Neural cell (in vitro differentiated cells): ENCODE measurements around the gene C10orf53.

Experiments used
- EP300 ChIP-seq: fragments of 450-650 bp; conservative IDR thresholded peaks from 2 replicates; pipeline ENCODE4 v1.6.1; 2014; ENCODE audit warnings: antibody characterized with exemption, mild to moderate bottlenecking, moderate library complexity; ENCODE audit not compliant: poor library complexity, severe bottlenecking
- EZH2 ChIP-seq: fragments of 200-600, 300-800 bp; shearing (Covaris generic), sonication (generic); IDR thresholded peaks from 2 replicates; pipeline ENCODE4 v1.6.1; 2014; ENCODE audit warnings: antibody characterized with exemption, low read length, borderline replicate concordance, mild to moderate bottlenecking; ENCODE audit not compliant: insufficient read depth, poor library complexity, severe bottlenecking
- MXI1 ChIP-seq: fragments of 450-650 bp; conservative IDR thresholded peaks from 2 replicates; pipeline ENCODE4 v1.6.1; 2014; ENCODE audit warnings: antibody characterized with exemption, mild to moderate bottlenecking; ENCODE audit not compliant: poor library complexity, severe bottlenecking
- POLR2AphosphoS5 ChIP-seq: IDR thresholded peaks from 2 replicates; pipeline ENCODE4 v1.6.1; 2012
- RAD21 ChIP-seq: fragments of 450-650 bp; conservative IDR thresholded peaks from 2 replicates; pipeline ENCODE4 v1.6.1; 2014; ENCODE audit warnings: antibody characterized with exemption, mild to moderate bottlenecking, moderate library complexity
- SMC3 ChIP-seq: fragments of 450-650 bp; conservative IDR thresholded peaks from 2 replicates; pipeline ENCODE4 v1.6.1; 2014; ENCODE audit warnings: antibody characterized with exemption, mild to moderate bottlenecking, moderate library complexity; ENCODE audit not compliant: poor library complexity
- TAF1 ChIP-seq: IDR thresholded peaks from 2 replicates; pipeline ENCODE4 v1.6.1; 2012; ENCODE audit warnings: low read depth
- TF ChIP-seq, protein P1 (sequence below): fragments of 450-650 bp; IDR thresholded peaks from 2 replicates; pipeline ENCODE4 v1.5.1; 2014; ENCODE audit warnings: antibody characterized with exemption, mild to moderate bottlenecking, moderate library complexity; ENCODE audit not compliant: poor library complexity, severe bottlenecking
- TF ChIP-seq, protein P2 (sequence below): IDR thresholded peaks from 2 replicates; pipeline ENCODE4 v1.6.1; 2012; ENCODE audit warnings: borderline replicate concordance

DNA sequence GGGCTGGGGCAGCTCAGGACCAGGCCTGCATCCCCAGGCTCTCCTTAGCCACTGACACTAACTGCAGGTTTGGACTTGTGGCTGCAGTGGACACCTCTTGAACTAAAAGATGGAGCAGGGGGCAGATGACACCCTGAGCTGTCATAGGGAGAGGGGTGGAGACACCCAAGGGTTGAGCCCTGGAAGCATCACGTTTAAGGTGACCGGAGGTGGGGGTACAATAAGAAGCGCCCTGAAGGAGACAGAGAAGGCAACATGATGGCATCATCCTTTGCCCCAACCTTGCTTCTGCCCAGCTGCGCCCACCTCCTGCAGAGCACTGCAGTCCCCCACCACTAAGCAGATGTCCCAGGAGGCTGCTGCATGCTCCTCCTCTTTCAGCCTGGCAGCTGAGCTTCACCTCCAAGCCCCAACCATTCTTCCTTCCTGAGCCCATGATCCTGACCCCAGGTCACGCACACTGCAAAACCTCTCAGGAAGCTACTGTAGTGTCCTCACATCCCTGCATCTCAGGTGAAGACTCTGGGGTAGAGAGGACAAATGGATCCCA is 57.2 kb downstream of the C10orf53 start:
- TF ChIP-seq EP300 (no peak), TAF1 (no peak), EZH2 (no peak), POLR2AphosphoS5 (no peak), RAD21 (no peak), MXI1 (no peak), SMC3 (no peak)
- TF ChIP-seq, protein P1, sequence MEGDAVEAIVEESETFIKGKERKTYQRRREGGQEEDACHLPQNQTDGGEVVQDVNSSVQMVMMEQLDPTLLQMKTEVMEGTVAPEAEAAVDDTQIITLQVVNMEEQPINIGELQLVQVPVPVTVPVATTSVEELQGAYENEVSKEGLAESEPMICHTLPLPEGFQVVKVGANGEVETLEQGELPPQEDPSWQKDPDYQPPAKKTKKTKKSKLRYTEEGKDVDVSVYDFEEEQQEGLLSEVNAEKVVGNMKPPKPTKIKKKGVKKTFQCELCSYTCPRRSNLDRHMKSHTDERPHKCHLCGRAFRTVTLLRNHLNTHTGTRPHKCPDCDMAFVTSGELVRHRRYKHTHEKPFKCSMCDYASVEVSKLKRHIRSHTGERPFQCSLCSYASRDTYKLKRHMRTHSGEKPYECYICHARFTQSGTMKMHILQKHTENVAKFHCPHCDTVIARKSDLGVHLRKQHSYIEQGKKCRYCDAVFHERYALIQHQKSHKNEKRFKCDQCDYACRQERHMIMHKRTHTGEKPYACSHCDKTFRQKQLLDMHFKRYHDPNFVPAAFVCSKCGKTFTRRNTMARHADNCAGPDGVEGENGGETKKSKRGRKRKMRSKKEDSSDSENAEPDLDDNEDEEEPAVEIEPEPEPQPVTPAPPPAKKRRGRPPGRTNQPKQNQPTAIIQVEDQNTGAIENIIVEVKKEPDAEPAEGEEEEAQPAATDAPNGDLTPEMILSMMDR: no peak
- TF ChIP-seq, protein P2, sequence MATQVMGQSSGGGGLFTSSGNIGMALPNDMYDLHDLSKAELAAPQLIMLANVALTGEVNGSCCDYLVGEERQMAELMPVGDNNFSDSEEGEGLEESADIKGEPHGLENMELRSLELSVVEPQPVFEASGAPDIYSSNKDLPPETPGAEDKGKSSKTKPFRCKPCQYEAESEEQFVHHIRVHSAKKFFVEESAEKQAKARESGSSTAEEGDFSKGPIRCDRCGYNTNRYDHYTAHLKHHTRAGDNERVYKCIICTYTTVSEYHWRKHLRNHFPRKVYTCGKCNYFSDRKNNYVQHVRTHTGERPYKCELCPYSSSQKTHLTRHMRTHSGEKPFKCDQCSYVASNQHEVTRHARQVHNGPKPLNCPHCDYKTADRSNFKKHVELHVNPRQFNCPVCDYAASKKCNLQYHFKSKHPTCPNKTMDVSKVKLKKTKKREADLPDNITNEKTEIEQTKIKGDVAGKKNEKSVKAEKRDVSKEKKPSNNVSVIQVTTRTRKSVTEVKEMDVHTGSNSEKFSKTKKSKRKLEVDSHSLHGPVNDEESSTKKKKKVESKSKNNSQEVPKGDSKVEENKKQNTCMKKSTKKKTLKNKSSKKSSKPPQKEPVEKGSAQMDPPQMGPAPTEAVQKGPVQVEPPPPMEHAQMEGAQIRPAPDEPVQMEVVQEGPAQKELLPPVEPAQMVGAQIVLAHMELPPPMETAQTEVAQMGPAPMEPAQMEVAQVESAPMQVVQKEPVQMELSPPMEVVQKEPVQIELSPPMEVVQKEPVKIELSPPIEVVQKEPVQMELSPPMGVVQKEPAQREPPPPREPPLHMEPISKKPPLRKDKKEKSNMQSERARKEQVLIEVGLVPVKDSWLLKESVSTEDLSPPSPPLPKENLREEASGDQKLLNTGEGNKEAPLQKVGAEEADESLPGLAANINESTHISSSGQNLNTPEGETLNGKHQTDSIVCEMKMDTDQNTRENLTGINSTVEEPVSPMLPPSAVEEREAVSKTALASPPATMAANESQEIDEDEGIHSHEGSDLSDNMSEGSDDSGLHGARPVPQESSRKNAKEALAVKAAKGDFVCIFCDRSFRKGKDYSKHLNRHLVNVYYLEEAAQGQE: no peak
